OCI-LY1 (cell line): ENCODE measurements around the gene CASP9.
A peak's percentile ranks its signal among the peaks of the same experiment; 100 is the strongest.

ENCODE experiments used
- H2AFZ ChIP-seq: fragments of 200-600 bp; sonication (generic), shearing (Covaris generic); 2 replicates; pipeline ENCODE4 v1.6.0; 2014; ENCODE audit warnings: antibody characterized with exemption, mild to moderate bottlenecking, low read length
- H3F3A ChIP-seq: fragments of 200-600 bp; sonication (generic), shearing (Covaris generic); 2 replicates; pipeline ENCODE4 v1.6.0; 2014; ENCODE audit warnings: mild to moderate bottlenecking, antibody characterized with exemption, low read length, moderate library complexity; ENCODE audit not compliant: insufficient read depth
- H3K27ac ChIP-seq: fragments of 200-600 bp; sonication (generic); 2 replicates; pipeline ENCODE4 v1.5.1; 2014; ENCODE audit warnings: low read length, mixed run types, mild to moderate bottlenecking, low read depth; ENCODE audit not compliant: poor library complexity, severe bottlenecking
- H3K27me3 ChIP-seq: fragments of 200-600 bp; sonication (generic); 2 replicates; pipeline ENCODE4 v1.6.0; 2014; ENCODE audit warnings: antibody characterized with exemption, mild to moderate bottlenecking, low read length, moderate library complexity; ENCODE audit not compliant: insufficient read depth
- H3K36me3 ChIP-seq: fragments of 200-600 bp; sonication (generic); 2 replicates; pipeline ENCODE4 v1.6.1; 2014; ENCODE audit warnings: mild to moderate bottlenecking, antibody characterized with exemption, low read length, moderate library complexity, mixed read lengths; ENCODE audit not compliant: insufficient read depth
- H3K4me1 ChIP-seq: fragments of 200-600 bp; sonication (generic); 2 replicates; pipeline ENCODE4 v1.5.1; 2014; ENCODE audit warnings: mild to moderate bottlenecking, low read length, moderate library complexity; ENCODE audit not compliant: insufficient read depth, severe bottlenecking
- H3K4me2 ChIP-seq: fragments of 200-600 bp; sonication (generic), shearing (Covaris generic); 2 replicates; pipeline ENCODE4 v1.6.1; 2014; ENCODE audit warnings: low read length
- H3K4me3 ChIP-seq: fragments of 200-600 bp; sonication (generic); 2 replicates; pipeline ENCODE4 v1.5.1; 2014; ENCODE audit warnings: low read length, low read depth, mild to moderate bottlenecking, mixed read lengths; ENCODE audit not compliant: poor library complexity, severe bottlenecking
- H3K79me2 ChIP-seq: fragments of 200-600 bp; shearing (Covaris generic); 2 replicates; pipeline ENCODE4 v1.6.1; 2016; ENCODE audit warnings: mixed run types, low read length, mixed read lengths; ENCODE audit not compliant: insufficient read depth
- H3K9ac ChIP-seq: fragments of 200-600 bp; sonication (generic), shearing (Covaris generic); 2 replicates; pipeline ENCODE4 v1.6.1; 2014; ENCODE audit warnings: mild to moderate bottlenecking, low read length, mixed read lengths
- H3K9me2 ChIP-seq: fragments of 200-600 bp; sonication (generic), shearing (Covaris generic); 2 replicates; pipeline ENCODE4 v1.6.1; 2014; ENCODE audit warnings: low read depth, mild to moderate bottlenecking, low read length, mixed read lengths
- H3K9me3 ChIP-seq: fragments of 200-600 bp; shearing (Covaris generic); 2 replicates; pipeline ENCODE4 v1.6.1; 2014; ENCODE audit warnings: low read length, mixed read lengths
- H4K20me1 ChIP-seq: fragments of 200-600 bp; sonication (generic), shearing (Covaris generic); 2 replicates; pipeline ENCODE4 v1.6.0; 2016; ENCODE audit warnings: mild to moderate bottlenecking, low read length; ENCODE audit not compliant: insufficient read depth
- CTCF ChIP-seq: fragments of 200-600 bp; sonication (generic), shearing (Covaris generic); IDR thresholded peaks from 2 replicates; pipeline ENCODE4 v1.5.1; 2017; ENCODE audit warnings: mild to moderate bottlenecking, antibody characterized with exemption, low read length, moderate library complexity, mixed read lengths
- EZH2 ChIP-seq: fragments of 200-600 bp; sonication (generic), shearing (Covaris generic); IDR thresholded peaks from 2 replicates; pipeline ENCODE4 v1.8.0; 2017; ENCODE audit warnings: borderline replicate concordance, mixed run types, mild to moderate bottlenecking, antibody characterized with exemption, low read length, moderate library complexity, mixed read lengths

The CASP9 gene

GRCh38 chr1:15525050-15526020, 1.3 kb upstream of the CASP9 start:
- H3K79me2 ChIP-seq = peaks cover 5% of the 10 kb centered on the region; the same call in 1 of the 2 replicates
- H3K9me2 ChIP-seq = no peaks in the 10 kb centered on the region
- peak overlapping the region; percentile 77 for H3K4me3 ChIP-seq
- H3K27ac ChIP-seq = peak overlapping the region; percentile 75
- no peaks in the 10 kb centered on the region for H3K27me3 ChIP-seq
- no peaks in the 10 kb centered on the region for H3K36me3 ChIP-seq
- no peak for TF ChIP-seq EZH2
- no peak for TF ChIP-seq CTCF
- H3K4me1 ChIP-seq = peaks cover 30% of the 10 kb centered on the region
- peak overlapping the region; percentile 86 for H3K4me2 ChIP-seq
- peak overlapping the region; percentile 56 for H3K9ac ChIP-seq
- H3K9me3 ChIP-seq = no peaks in the 10 kb centered on the region
- no peaks in the 10 kb centered on the region for H3F3A ChIP-seq
- no peak overlapping the region for H2AFZ ChIP-seq
- H4K20me1 ChIP-seq = no peaks in the 10 kb centered on the region

GRCh38 chr1:15524283-15525049, 451 bp upstream of the CASP9 start:
- Histone ChIP-seq H3K36me3 (no peaks in the 10 kb centered on the region), H3K4me1 (peaks cover 30% of the 10 kb centered on the region), H2AFZ (no peak overlapping the region), H3K27ac (peak overlapping the region; percentile 74), H3K27me3 (no peaks in the 10 kb centered on the region), H3K9ac (peak overlapping the region; percentile 89; the same call in 1 of the 2 replicates), H3K9me2 (no peaks in the 10 kb centered on the region), H4K20me1 (no peaks in the 10 kb centered on the region), H3F3A (no peaks in the 10 kb centered on the region), H3K4me2 (peak overlapping the region; percentile 83), H3K4me3 (peak overlapping the region; percentile 96), H3K79me2 (peaks cover 5% of the 10 kb centered on the region; the same call in 1 of the 2 replicates), H3K9me3 (no peaks in the 10 kb centered on the region)
- TF ChIP-seq CTCF = no peak
- no peak for TF ChIP-seq EZH2

- no peaks in the 10 kb centered on the region for H3F3A ChIP-seq
- peaks cover 30% of the 10 kb centered on the region for H3K4me1 ChIP-seq
- H3K4me3 ChIP-seq = peak overlapping the region; percentile 96
- peaks cover 5% of the 10 kb centered on the region; the same call in 1 of the 2 replicates for H3K79me2 ChIP-seq
- no peaks in the 10 kb centered on the region for H4K20me1 ChIP-seq
- H3K9ac ChIP-seq = peak overlapping the region; percentile 89
- H3K9me3 ChIP-seq = no peaks in the 10 kb centered on the region
- TF ChIP-seq EZH2 (no peak), CTCF (no peak)
- peak overlapping the region; percentile 10; the same call in 1 of the 2 replicates for H2AFZ ChIP-seq
- H3K27ac ChIP-seq = peak overlapping the region; percentile 24
- H3K27me3 ChIP-seq = no peaks in the 10 kb centered on the region
- H3K36me3 ChIP-seq = no peaks in the 10 kb centered on the region
- H3K4me2 ChIP-seq = peak overlapping the region; percentile 83
- no peaks in the 10 kb centered on the region for H3K9me2 ChIP-seq
These were observed 653 bp downstream of the CASP9 start for GRCh38 chr1:15523104-15524020.
